Mucosa of rectum (tissue), 2 donors: ENCODE measurements around the gene TMEM187.

Source experiments
- H3K27ac ChIP-seq, 2 donors: one replicate each; pipeline ENCODE4 v1.7.0; 2013; ENCODE audit warnings: inconsistent platforms in 2 of 2, low read depth in 2 of 2, low read length in 2 of 2
- H3K27me3 ChIP-seq, 2 donors: one replicate each; pipeline ENCODE4 v1.7.0; 2013; ENCODE audit warnings: low read length in 2 of 2; ENCODE audit not compliant: control insufficient read depth in 2 of 2, insufficient read depth in 2 of 2
- H3K36me3 ChIP-seq, 2 donors: one replicate each; pipeline ENCODE4 v1.7.0; 2013; ENCODE audit warnings: low read length in 2 of 2; ENCODE audit not compliant: control insufficient read depth in 2 of 2, insufficient read depth in 2 of 2
- H3K4me1 ChIP-seq, 2 donors: one replicate each; pipeline ENCODE4 v1.7.0; 2013; ENCODE audit warnings: low read length in 2 of 2, mild to moderate bottlenecking in 1 of 2; ENCODE audit not compliant: control insufficient read depth in 2 of 2, insufficient read depth in 2 of 2
- H3K4me3 ChIP-seq, 2 donors: one replicate each; pipeline ENCODE4 v1.7.0; 2013; ENCODE audit warnings: low read length in 2 of 2
- H3K9ac ChIP-seq, 2 donors: one replicate each; pipeline ENCODE4 v1.7.0; 2013; ENCODE audit warnings: low read length in 2 of 2, low read depth in 1 of 2, mild to moderate bottlenecking in 1 of 2
- H3K9me3 ChIP-seq, 2 donors: one replicate each; pipeline ENCODE4 v1.7.0; 2013; ENCODE audit warnings: low read length in 2 of 2; ENCODE audit not compliant: control insufficient read depth in 2 of 2
- donor health status: healthy.
- donor health status: Normal muscosa, but diverticular disease.

Gene TMEM187

DNA sequence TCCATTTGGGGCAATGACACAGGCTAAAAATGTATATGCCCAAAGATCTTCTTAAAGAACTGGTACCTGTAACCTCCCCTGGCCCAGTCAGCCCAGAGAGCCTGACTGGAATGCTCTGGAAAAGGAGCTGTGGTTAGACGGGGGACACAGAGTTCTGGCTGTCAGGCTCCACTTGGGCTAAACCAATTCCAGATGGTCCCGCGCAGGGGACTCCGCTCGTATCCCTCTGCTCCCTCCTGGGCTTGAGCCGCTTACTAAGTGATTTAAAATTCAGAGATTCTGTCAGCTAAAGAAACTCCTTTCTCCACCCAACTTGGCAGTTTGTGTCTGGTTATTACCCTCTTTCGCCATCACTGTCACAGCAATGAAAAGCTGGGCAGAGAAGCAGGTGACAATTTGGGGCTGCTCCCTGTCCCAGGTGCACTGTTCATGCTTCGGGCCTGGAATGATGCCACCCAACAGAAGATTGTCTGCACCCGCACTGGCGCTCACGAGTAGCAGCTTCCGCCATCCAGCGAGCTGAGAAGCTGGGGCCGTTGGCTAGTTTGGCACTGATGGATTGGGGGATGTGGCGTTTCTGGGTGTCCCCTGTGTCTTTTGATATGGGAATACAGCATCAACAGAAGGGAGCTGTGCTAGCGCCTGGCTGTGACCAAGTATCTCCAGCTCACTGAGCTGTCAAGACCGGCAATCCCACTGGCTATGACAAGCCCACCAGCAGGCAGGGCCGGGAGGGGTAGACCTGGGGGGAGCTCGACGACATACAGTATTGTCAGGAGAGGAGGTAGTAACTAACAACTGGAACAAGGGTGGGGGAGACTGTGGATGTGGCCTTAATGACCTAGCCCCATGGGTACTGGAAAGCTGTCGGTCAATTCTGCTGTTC, 53.8 kb downstream of the TMEM187 start:
- Histone ChIP-seq H3K9ac (no peak overlapping the region), H3K9me3 (no peaks in the 10 kb centered on the region), H3K4me3 (no peak overlapping the region), H3K27ac (no peak overlapping the region), H3K36me3 (peaks cover 3 to 4% of the 10 kb centered on the region in 2 donors), H3K27me3 (peaks cover under 1 to 6% of the 10 kb centered on the region in 2 donors), H3K4me1 (peaks cover 9 to 11% of the 10 kb centered on the region in 2 donors)

DNA sequence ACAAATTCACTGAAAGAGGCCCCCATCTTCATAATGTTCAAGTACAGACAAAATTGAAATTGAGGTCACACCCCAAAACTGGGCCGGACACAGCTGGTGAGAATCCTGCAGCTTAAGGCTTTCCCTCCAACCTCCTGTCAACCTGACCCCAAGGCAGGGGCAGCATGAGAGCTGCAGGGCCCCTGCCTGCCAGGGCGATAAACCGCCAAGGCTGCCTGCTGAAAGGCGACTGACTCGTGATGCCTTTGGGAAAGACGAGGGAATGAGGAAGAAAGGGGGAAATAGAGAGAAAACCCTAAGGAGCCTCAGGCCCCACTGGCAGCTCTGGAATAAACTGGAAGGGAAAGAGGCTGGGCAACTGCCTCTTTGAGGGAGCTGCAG, 54.5 kb downstream of the TMEM187 start:
- Histone ChIP-seq H3K27me3 (peaks cover 2 to 5% of the 10 kb centered on the region in 2 donors), H3K27ac (no peak overlapping the region), H3K4me3 (no peak overlapping the region), H3K9ac (no peak overlapping the region), H3K36me3 (peaks cover 9 to 10% of the 10 kb centered on the region in 2 donors), H3K4me1 (peaks cover 9 to 11% of the 10 kb centered on the region in 2 donors), H3K9me3 (no peaks in the 10 kb centered on the region)

DNA sequence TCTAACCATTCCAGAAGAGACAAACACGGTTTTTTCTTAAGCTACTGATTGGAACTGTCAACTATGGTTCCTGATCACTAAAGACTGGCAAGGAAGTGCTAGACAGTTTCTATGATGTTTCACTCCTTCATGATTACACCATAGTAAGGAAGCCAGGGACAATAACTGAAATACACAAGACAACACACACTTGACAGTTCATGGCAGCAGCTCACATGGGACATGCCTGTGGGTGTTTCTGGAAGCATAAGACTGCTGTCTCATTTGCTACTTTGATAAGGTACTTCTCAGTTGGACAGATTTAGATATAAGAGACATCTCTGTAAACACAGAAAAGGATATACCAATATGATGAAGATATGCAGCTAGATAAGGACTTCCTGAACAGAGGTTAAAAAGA, 55.4 kb downstream of the TMEM187 start:
- Histone ChIP-seq H3K9me3 (no peaks in the 10 kb centered on the region), H3K4me1 (peaks cover 9 to 11% of the 10 kb centered on the region in 2 donors), H3K27ac (no peak overlapping the region), H3K4me3 (no peak overlapping the region), H3K9ac (no peak overlapping the region), H3K36me3 (peaks cover 11% of the 10 kb centered on the region in 2 donors), H3K27me3 (peaks cover 0 to 2% of the 10 kb centered on the region in 2 donors)

DNA sequence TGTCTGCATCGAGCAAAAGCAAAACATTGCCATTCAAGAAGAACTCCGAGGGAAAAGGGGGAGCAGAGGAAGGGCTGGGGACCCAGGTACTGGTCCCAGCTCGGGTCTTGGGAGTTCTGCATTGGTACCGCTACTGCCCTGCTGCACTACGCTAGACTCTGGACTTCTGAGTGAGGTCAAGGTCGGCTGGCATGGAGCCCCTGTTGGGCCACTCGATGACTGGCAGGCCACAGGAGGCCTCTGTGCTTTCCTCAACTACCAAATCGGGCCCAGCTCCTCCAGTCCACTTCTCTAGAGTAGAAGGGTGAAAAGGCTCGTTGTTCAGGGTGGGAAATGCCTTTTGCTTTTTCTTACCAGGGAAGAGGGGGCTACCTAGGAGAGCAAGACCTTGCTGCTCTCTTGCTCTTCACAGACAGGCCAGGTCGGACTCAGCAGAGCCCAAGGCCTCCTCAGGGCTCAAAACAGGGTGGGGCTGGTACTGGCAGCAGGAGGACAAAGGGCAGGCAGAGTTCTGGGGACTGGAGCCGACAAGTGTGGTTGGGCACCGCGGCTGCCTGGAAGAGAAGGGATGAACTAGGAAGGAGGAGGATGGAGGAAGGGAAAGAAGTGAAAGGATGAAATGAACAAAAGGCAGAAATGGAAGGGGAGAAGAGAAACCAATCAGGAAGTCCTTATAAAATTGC, 56.1 kb downstream of the TMEM187 start:
- peak overlapping the region in 1 of 2 donors; percentile 16 for H3K27ac ChIP-seq
- no peak overlapping the region for H3K4me3 ChIP-seq
- H3K9ac ChIP-seq = no peak overlapping the region
- peaks cover 11% of the 10 kb centered on the region in 2 donors for H3K36me3 ChIP-seq
- H3K4me1 ChIP-seq = peaks cover 9 to 11% of the 10 kb centered on the region in 2 donors
- peaks cover 0 to 2% of the 10 kb centered on the region in 2 donors for H3K27me3 ChIP-seq
- no peaks in the 10 kb centered on the region for H3K9me3 ChIP-seq

DNA sequence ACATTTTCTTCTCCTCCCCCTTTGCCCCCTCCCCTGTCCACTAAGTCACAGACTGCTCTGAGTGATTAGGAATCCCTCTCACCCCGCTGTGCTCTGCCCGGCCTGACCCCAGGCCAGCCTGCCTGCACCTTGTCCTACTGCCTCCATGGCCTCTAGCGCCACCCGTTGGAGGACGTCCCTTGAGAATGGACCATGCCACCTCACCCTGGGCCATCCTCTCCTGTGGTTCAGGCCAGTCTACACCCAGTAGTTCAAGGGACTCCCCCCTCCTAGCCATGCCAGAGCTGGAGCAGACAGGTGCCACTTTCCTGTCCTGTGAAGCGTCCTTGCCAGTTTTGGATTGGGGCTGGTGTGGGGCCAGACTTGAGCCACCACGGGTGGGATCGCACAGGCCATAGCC, 56.9 kb downstream of the TMEM187 start:
- no peak overlapping the region for H3K4me3 ChIP-seq
- H3K27me3 ChIP-seq = peaks cover 0 to 2% of the 10 kb centered on the region in 2 donors
- H3K4me1 ChIP-seq = peaks cover 9 to 11% of the 10 kb centered on the region in 2 donors
- H3K9ac ChIP-seq = no peak overlapping the region
- H3K36me3 ChIP-seq = peaks cover 11% of the 10 kb centered on the region in 2 donors
- no peak overlapping the region for H3K27ac ChIP-seq
- no peaks in the 10 kb centered on the region for H3K9me3 ChIP-seq

DNA sequence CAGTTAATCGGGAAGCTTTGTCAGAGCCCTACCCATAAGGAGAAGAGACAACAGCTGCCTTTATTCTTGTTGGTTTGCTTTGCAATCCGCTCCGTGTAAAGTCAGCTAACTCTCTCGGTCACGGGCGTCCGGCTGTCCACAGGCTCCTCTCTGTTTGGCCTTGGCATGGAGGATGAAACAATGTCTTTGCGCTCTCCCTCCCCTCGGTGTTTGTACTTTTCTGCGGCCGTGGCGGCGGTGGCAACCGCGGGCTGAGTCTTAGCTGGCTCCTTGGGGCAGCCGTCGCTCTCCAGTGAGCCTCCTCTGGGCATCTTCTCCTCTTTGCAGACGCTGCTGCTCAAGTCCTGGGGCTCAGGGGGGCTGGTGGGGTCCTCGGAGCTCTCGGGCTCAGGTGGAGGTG, 57.7 kb downstream of the TMEM187 start:
- Histone ChIP-seq H3K27ac (no peak overlapping the region), H3K4me3 (no peak overlapping the region), H3K4me1 (peaks cover 9 to 11% of the 10 kb centered on the region in 2 donors), H3K9me3 (no peaks in the 10 kb centered on the region), H3K36me3 (peaks cover 11% of the 10 kb centered on the region in 2 donors), H3K9ac (no peak overlapping the region), H3K27me3 (peaks cover 0 to 2% of the 10 kb centered on the region in 2 donors)

DNA sequence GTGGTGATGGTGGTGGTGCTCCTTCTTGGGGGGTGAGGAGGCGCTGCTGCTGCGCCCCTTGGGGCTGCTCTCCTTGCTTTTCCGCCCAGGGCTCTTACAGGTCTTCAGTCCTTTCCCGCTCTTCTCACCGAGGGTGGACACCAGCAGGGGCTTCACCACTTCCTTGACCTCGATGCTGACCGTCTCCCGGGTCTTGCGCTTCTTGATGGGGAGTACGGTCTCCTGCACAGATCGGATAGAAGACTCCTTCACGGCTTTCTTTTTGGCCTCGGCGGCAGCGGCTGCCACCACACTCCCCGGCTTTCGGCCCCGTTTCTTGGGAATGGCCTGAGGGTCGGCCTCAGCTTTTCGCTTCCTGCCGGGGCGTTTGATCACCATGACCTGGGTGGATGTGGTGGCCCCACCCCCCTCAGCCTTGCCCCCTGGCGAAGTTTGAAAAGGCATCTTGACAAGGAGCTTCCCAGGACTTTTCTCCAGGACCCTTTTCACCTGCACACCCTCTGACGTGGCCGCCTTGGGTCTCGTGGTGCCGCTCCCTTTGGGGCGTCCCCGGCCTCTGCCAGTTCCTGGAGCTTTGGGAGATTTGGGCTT, 58.3 kb downstream of the TMEM187 start:
- Histone ChIP-seq H3K4me1 (peaks cover 9 to 11% of the 10 kb centered on the region in 2 donors), H3K27me3 (peaks cover 0 to 2% of the 10 kb centered on the region in 2 donors)

DNA sequence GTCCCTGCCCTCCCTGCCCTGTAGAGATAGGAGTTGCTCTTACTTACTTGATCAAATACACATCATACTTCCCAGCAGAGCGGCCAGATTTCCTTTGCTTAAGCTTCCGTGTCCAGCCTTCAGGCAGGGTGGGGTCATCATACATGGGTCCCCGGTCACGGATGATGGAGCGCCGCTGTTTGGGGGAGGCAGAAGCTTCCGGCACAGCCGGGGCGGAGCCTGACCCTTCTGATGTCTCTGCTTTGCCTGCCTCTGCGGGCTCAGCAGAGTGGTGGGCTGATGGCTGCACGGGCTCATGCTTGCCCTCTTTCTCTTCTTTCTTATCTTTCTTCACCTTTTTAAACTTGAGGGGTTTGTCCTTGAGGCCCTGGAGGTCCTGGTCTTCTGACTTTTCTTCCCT, 59.6 kb downstream of the TMEM187 start:
- H3K27ac ChIP-seq = no peak overlapping the region
- H3K9ac ChIP-seq = no peak overlapping the region
- H3K9me3 ChIP-seq = no peaks in the 10 kb centered on the region
- H3K27me3 ChIP-seq = peaks cover 2% of the 10 kb centered on the region in 2 donors
- H3K36me3 ChIP-seq = peaks cover 11% of the 10 kb centered on the region in 2 donors
- peaks cover 9 to 11% of the 10 kb centered on the region in 2 donors for H3K4me1 ChIP-seq
- H3K4me3 ChIP-seq = no peak overlapping the region

More for the DNA sequence above, 58.3 kb downstream of the TMEM187 start:
- Histone ChIP-seq H3K36me3 (peaks cover 11% of the 10 kb centered on the region in 2 donors), H3K4me3 (no peak overlapping the region), H3K9me3 (no peaks in the 10 kb centered on the region), H3K27ac (no peak overlapping the region), H3K9ac (no peak overlapping the region)

DNA sequence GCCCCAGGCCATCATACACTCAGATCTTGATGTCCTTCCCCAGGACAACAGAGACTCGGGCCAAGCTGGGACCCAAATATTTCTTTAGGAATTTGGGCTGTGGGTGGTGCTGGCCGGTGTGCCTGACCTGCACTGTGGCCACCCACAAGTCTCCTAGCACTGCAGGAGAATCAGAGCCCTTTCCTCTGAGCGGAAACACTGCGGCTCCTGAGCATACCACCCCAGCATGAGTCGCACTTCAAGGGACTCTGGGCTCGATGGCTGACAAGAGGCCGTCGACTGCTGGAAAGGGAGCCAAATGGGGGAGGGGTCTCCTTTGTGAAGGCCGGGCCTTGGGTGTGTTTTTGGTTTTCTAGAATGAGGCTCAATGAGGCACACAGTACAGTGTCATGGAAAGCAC, 60.1 kb downstream of the TMEM187 start:
- peaks cover 9 to 11% of the 10 kb centered on the region in 2 donors for H3K36me3 ChIP-seq
- no peak overlapping the region for H3K4me3 ChIP-seq
- H3K27ac ChIP-seq = no peak overlapping the region
- peaks cover 9 to 11% of the 10 kb centered on the region in 2 donors for H3K4me1 ChIP-seq
- no peak overlapping the region for H3K9ac ChIP-seq
- no peaks in the 10 kb centered on the region for H3K9me3 ChIP-seq
- peaks cover 2% of the 10 kb centered on the region in 2 donors for H3K27me3 ChIP-seq
